DLD1 (cell line): Measurements from ENCODE around the gene SH3GL3.

Source experiments
- in situ Hi-C: cut with HindIII; loops from 2 replicates; pipeline ENCODE4 v1.10.0; 2017; ENCODE audit warnings: low sequenced_read_pairs

Gene SH3GL3

GRCh38 chr15:83658430-83659416 is 211.6 kb downstream of the SH3GL3 start:
- in situ Hi-C loops = no loop called here

GRCh38 chr15:83659417-83659812 is 212.3 kb downstream of the SH3GL3 start:
- in situ Hi-C loops = no loop called here

GRCh38 chr15:83665480-83665879 is 218.3 kb downstream of the SH3GL3 start:
- in situ Hi-C loops = no loop called here
